ENCODE measurements around the gene SMIM31.

DNA sequence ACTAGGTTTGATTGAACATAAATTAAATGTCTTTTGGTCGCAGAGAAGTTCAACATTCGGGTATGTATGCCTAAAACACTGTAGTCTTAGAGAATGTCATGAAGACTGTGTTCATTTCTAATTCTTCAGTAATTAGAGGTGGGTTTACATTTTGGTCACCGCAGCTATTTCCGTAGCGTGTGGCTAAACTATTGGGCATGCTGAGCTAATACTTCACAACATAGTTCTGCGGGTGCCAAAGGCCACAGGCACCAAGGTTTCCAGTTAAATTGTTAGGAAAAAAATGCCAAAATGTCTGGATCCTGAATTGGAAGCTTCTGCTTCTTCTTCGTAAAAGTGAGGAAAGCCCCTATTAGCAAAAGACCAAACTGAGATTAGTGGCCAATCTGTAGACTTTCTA is 25.1 kb downstream of the SMIM31 start:
- TF ChIP-seq CTCF (IDR thresholded peaks at IDR 0.05): no peak
- TF ChIP-seq POLR2A (IDR thresholded peaks at IDR 0.05): no peak
